Mesendoderm (in vitro differentiated cells): ENCODE results near the gene PALD1.

ENCODE experiments used
- DNase-seq: peaks from one replicate; pipeline ENCODE4 v3.0.0; 2013
- H2AK5ac ChIP-seq: 2 replicates; pipeline ENCODE4 v1.6.1; 2013; ENCODE audit warnings: low read length, inconsistent platforms
- H2BK120ac ChIP-seq: 2 replicates; pipeline ENCODE4 v1.6.1; 2013; ENCODE audit warnings: low read depth, mild to moderate bottlenecking, low read length, moderate library complexity, mixed read lengths
- H2BK15ac ChIP-seq: replicated peaks from 2 replicates; pipeline ENCODE4 v1.6.1; 2013; ENCODE audit warnings: low read depth, mild to moderate bottlenecking, moderate library complexity
- H2BK5ac ChIP-seq: 2 replicates; pipeline ENCODE4 v1.6.1; 2013; ENCODE audit warnings: low read length, inconsistent platforms
- H3K18ac ChIP-seq: 2 replicates; pipeline ENCODE4 v1.6.1; 2013; ENCODE audit warnings: mild to moderate bottlenecking, low read length, mixed read lengths
- H3K23ac ChIP-seq: one replicate; pipeline ENCODE4 v1.6.1; 2013; ENCODE audit warnings: low read length
- H3K27ac ChIP-seq: 2 replicates; pipeline ENCODE4 v1.5.1; 2013; ENCODE audit warnings: low read depth, mild to moderate bottlenecking, inconsistent platforms, low read length, moderate library complexity
- H3K27me3 ChIP-seq: 2 replicates; pipeline ENCODE4 v1.6.1; 2013; ENCODE audit warnings: low read length, control low read depth, mild to moderate bottlenecking, inconsistent platforms; ENCODE audit not compliant: insufficient read depth, poor library complexity
- H3K36me3 ChIP-seq: 2 replicates; pipeline ENCODE4 v1.6.1; 2013; ENCODE audit warnings: low read length, inconsistent platforms; ENCODE audit not compliant: control insufficient read depth, insufficient read depth
- H3K4ac ChIP-seq: one replicate; pipeline ENCODE4 v1.6.1; 2013; ENCODE audit warnings: low read depth, mild to moderate bottlenecking, low read length, moderate library complexity
- H3K4me1 ChIP-seq: 2 replicates; pipeline ENCODE4 v1.6.1; 2013; ENCODE audit warnings: low read depth, low read length, inconsistent platforms; ENCODE audit not compliant: control insufficient read depth
- H3K4me2 ChIP-seq: 2 replicates; pipeline ENCODE4 v1.6.1; 2013; ENCODE audit warnings: low read length
- H3K4me3 ChIP-seq: 2 replicates; pipeline ENCODE4 v1.5.1; 2013; ENCODE audit warnings: mild to moderate bottlenecking, low read length
- H3K56ac ChIP-seq: one replicate; pipeline ENCODE4 v1.6.1; 2013; ENCODE audit warnings: low read length
- H3K79me1 ChIP-seq: 2 replicates; pipeline ENCODE4 v1.6.1; 2013; ENCODE audit warnings: low read length, inconsistent platforms
- H3K79me2 ChIP-seq: 2 replicates; pipeline ENCODE4 v1.6.1; 2013; ENCODE audit warnings: mild to moderate bottlenecking, low read length; ENCODE audit not compliant: control insufficient read depth, insufficient read depth
- H3K9ac ChIP-seq: 2 replicates; pipeline ENCODE4 v1.6.1; 2013; ENCODE audit warnings: low read length, inconsistent platforms
- H4K5ac ChIP-seq: one replicate; pipeline ENCODE4 v1.6.1; 2013; ENCODE audit warnings: low read length
- H4K8ac ChIP-seq: one replicate; pipeline ENCODE4 v1.6.1; 2013; ENCODE audit warnings: low read depth, mild to moderate bottlenecking, control low read depth, low read length, moderate library complexity
- WGBS: extraction: QIAGEN DNeasy Blood & Tissue Kit; methylation state at CpG from one replicate; pipeline ENCODE4 v1.1.7; 2013; ENCODE audit warnings: low lambda C conversion rate, missing lambda C conversion rate; ENCODE audit not compliant: insufficient coverage; ENCODE audit errors: extremely low coverage; 5-methylcytosine and 5-hydroxymethylcytosine counted together

Gene PALD1

DNA sequence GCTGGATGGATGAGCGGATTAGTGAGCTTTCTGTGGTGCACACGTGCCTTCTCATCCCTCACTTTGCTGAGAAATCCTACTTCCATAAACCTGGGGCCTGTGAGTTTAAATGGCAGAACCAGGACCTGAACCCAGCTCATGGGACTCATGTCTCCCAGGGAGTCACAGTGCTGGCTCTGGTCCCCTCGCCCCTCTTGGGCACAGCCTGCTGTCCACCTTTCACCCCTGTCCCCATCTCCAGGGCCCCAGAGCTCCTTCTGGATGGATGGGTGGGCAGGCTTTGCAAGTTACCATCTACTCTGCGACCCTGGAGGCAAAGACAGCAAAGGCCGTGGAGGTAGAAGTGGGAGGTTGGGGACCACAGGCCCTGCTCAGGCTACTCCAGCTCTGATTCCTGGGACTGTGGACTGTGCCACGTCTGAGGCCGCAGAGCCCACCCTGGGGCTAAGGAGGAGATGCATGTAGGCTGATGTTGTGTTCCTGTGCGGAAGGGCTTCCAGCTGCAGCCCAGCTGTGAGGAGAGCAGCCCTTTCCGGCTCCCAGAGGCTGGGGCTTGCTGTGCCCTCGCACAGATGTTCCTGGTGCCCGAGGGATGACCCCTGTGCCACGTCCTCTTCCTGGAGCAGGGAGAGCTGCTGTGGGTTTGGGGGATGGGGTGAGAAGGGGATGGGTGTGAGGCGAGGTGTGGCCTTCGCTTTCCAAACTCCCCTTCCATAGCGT, 83.6 kb downstream of the PALD1 start:
- no peak overlapping the region for H3K27ac ChIP-seq
- no peak overlapping the region for H3K4me3 ChIP-seq
- H3K9ac ChIP-seq, result no peak overlapping the region
- no peak overlapping the region for H3K18ac ChIP-seq
- H3K79me2 ChIP-seq, result no peaks in the 10 kb centered on the region
- no peak overlapping the region for H2BK5ac ChIP-seq
- H2BK15ac ChIP-seq, result no peak overlapping the region
- no peak overlapping the region for H4K8ac ChIP-seq
- H3K23ac ChIP-seq, result no peak overlapping the region
- H2AK5ac ChIP-seq, result no peak overlapping the region
- no peak overlapping the region for H3K4me2 ChIP-seq
- WGBS, result no CpG with 5 or more reads among the region's 15 CpGs
- H3K4ac ChIP-seq, result no peak overlapping the region
- H3K36me3 ChIP-seq, result no peaks in the 10 kb centered on the region
- no peaks in the 10 kb centered on the region for H3K4me1 ChIP-seq
- H3K27me3 ChIP-seq, result no peaks in the 10 kb centered on the region
- DNase-seq, result no peak
- no peaks in the 10 kb centered on the region for H3K79me1 ChIP-seq
- no peak overlapping the region for H2BK120ac ChIP-seq
- no peak overlapping the region for H4K5ac ChIP-seq
- no peak overlapping the region for H3K56ac ChIP-seq

DNA sequence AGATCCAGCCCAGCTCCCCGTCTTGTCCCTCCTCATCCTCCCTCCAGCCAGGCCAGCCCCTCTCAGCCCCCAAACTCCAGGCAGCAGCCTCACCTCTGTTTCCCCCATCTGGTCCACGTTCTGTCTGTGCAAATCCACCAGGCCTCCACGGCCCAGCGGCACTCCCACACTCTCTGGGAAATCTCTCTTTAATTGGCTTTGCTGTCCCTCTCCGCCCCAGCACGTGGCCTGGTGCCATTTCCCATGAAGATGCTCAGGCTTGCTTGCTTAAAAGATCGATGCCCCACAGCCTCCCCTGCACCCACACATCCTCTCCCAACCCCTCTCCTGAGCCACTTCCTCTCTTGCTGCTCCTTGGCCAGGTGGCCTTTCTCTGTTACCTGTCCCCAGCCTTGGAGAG, 84.7 kb downstream of the PALD1 start:
- Histone ChIP-seq H3K4me3 (no peak overlapping the region), H4K8ac (no peak overlapping the region), H3K56ac (no peak overlapping the region), H3K79me1 (no peaks in the 10 kb centered on the region), H3K36me3 (no peaks in the 10 kb centered on the region), H3K23ac (no peak overlapping the region), H3K27ac (no peak overlapping the region), H3K4me1 (no peaks in the 10 kb centered on the region), H3K4ac (no peak overlapping the region), H3K9ac (no peak overlapping the region), H3K4me2 (no peak overlapping the region), H3K27me3 (no peaks in the 10 kb centered on the region), H3K18ac (no peak overlapping the region), H4K5ac (no peak overlapping the region), H2BK5ac (no peak overlapping the region), H2BK15ac (no peak overlapping the region), H3K79me2 (no peaks in the 10 kb centered on the region), H2AK5ac (no peak overlapping the region), H2BK120ac (no peak overlapping the region)
- no CpG with 5 or more reads among the region's 7 CpGs for WGBS
- DNase-seq, result no peak

DNA sequence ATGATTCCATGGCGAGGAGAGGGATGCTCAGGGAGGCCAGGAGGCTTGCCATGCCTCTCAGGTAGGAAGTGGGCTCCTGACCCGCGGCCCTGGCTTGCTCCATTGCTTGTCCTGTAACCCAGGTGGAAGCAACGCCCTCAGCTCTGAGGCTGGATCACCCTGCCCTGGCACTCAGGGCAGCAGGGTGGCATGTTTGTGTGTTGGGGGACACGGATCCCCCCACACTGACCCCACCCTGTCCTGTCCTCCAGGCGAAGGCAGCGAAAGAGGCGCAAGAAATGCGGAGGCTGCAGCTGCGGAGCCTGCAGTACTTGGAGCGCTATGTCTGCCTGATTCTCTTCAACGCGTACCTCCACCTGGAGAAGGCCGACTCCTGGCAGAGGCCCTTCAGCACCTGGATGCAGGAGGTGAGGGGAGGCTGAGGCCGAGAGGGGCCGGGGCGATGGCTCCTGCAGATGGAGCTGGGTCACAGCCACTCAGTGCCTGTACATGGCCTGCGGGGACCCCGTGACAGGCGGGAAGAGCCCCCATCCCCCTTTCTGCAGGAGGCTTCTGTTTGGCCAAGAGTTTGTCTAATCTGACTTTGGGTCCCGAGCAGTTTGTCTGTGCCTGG, 85.7 kb downstream of the PALD1 start:
- H3K4me1 ChIP-seq, result no peaks in the 10 kb centered on the region
- H3K18ac ChIP-seq, result no peak overlapping the region
- no peak overlapping the region for H2BK120ac ChIP-seq
- H3K79me1 ChIP-seq, result no peaks in the 10 kb centered on the region
- H2BK5ac ChIP-seq, result no peak overlapping the region
- H3K4me2 ChIP-seq, result no peak overlapping the region
- no CpG with 5 or more reads among the region's 21 CpGs for WGBS
- DNase-seq, result no peak
- H3K27ac ChIP-seq, result no peak overlapping the region
- no peaks in the 10 kb centered on the region for H3K36me3 ChIP-seq
- no peak overlapping the region for H2BK15ac ChIP-seq
- no peaks in the 10 kb centered on the region for H3K27me3 ChIP-seq
- no peak overlapping the region for H4K5ac ChIP-seq
- H3K4ac ChIP-seq, result no peak overlapping the region
- H3K9ac ChIP-seq, result no peak overlapping the region
- no peak overlapping the region for H2AK5ac ChIP-seq
- no peak overlapping the region for H4K8ac ChIP-seq
- no peaks in the 10 kb centered on the region for H3K79me2 ChIP-seq
- H3K23ac ChIP-seq, result no peak overlapping the region
- no peak overlapping the region for H3K56ac ChIP-seq
- H3K4me3 ChIP-seq, result no peak overlapping the region

DNA sequence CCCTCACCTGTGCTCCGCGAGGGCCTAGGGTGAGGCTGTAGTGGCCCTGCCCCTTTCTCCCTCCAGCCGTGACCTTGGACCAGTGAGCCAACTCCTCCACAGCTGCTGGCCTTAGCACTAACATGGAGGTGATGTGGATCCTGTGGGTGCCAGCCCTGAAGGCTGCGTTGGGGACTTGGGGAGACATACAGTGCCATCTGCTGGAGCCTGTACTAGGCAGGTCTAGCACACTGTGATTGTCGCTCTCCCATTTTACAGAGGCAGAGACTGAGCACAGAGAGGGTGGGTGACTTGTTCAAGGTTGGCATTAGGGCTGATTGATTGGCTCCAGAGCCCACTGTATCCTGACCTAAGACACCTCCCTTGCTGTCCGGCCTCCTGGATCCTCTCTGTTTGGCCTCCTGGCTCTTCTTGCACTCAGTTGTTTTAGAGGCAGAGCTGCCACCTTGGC, 86.4 kb downstream of the PALD1 start:
- H2BK15ac ChIP-seq, result no peak overlapping the region
- H3K4me3 ChIP-seq, result no peak overlapping the region
- H3K4ac ChIP-seq, result no peak overlapping the region
- no peak overlapping the region for H3K27ac ChIP-seq
- no peak overlapping the region for H2BK120ac ChIP-seq
- no peak overlapping the region for H3K4me2 ChIP-seq
- no peak overlapping the region for H4K5ac ChIP-seq
- no peaks in the 10 kb centered on the region for H3K36me3 ChIP-seq
- no CpG with 5 or more reads among the region's 6 CpGs for WGBS
- no peak overlapping the region for H2AK5ac ChIP-seq
- no peak overlapping the region for H3K56ac ChIP-seq
- H3K79me1 ChIP-seq, result no peaks in the 10 kb centered on the region
- H2BK5ac ChIP-seq, result no peak overlapping the region
- no peak overlapping the region for H3K9ac ChIP-seq
- no peaks in the 10 kb centered on the region for H3K79me2 ChIP-seq
- no peak overlapping the region for H3K18ac ChIP-seq
- H4K8ac ChIP-seq, result no peak overlapping the region
- no peak for DNase-seq
- H3K4me1 ChIP-seq, result no peaks in the 10 kb centered on the region
- no peak overlapping the region for H3K23ac ChIP-seq
- H3K27me3 ChIP-seq, result no peaks in the 10 kb centered on the region

DNA sequence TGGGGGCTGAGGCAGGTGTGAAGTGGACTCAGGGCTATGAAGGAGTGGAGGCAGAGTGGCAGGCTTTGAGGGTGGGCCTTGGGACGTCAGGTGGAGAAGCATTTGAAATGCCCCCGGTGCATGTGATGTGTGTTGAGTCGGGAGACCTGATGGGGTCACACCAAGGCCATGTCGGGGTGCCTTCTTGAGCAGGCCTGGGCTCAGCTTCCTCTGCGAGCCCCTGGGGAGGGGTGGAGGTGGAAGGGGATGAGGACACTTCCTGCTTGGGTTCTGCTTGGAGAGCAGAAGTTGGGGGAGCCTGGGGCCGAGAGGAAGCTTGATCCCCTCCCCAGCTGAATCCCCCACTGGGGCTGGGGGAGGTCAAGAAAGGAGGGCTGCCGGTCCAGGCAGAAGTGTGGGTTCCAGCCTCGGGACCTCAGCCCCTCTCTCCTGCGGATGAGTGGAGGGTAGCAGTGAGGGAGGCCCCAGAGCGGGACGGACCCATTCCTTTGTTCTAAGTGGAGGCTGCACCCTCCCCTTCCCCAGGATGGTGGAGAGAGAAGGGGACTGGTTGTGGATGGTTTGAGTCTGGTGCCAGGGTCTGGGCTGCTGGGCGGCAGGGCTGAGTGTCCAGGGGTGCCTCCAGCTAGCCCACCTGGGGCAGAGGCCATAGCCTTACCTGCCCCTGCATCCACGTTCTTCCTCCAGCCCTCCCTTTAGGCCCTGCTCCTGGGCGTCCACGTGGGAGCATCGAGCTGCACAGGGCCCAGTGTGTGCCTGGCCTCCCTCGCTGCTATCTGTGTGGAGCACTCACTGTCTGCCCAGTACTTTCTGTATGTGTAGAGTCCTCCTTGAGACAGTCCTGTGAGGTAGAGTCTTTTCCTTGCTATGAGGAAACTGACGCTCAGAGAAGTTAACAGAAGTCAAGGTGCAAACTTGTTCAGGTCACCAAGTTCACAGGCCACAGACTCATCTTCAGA, 87.3 kb downstream of the PALD1 start:
- Histone ChIP-seq H3K79me2 (no peaks in the 10 kb centered on the region), H3K27ac (no peak overlapping the region), H3K18ac (no peak overlapping the region), H3K4ac (no peak overlapping the region), H4K8ac (no peak overlapping the region), H2BK5ac (no peak overlapping the region), H3K9ac (no peak overlapping the region), H2BK120ac (no peak overlapping the region), H2BK15ac (no peak overlapping the region), H3K36me3 (no peaks in the 10 kb centered on the region), H3K27me3 (no peaks in the 10 kb centered on the region), H3K4me3 (no peak overlapping the region), H3K56ac (no peak overlapping the region), H3K4me2 (no peak overlapping the region), H3K4me1 (no peaks in the 10 kb centered on the region), H3K23ac (no peak overlapping the region), H3K79me1 (no peaks in the 10 kb centered on the region), H4K5ac (no peak overlapping the region), H2AK5ac (no peak overlapping the region)
- WGBS, result no CpG with 5 or more reads among the region's 18 CpGs
- DNase-seq, result no peak
